Measurements from ENCODE around the gene SERPINB5. TPM values are rescaled to one million over a fixed set of nuclear protein-coding genes. Genes with fewer than 3 reads are reported as not detected.
A peak's percentile ranks its signal among the peaks of the same experiment; 100 is the strongest.

The SERPINB5 gene
- total RNA-seq, result under 1 TPM in 2 of 6 donors, not detected in 4; 0.61 to 0.98 TPM

DNA sequence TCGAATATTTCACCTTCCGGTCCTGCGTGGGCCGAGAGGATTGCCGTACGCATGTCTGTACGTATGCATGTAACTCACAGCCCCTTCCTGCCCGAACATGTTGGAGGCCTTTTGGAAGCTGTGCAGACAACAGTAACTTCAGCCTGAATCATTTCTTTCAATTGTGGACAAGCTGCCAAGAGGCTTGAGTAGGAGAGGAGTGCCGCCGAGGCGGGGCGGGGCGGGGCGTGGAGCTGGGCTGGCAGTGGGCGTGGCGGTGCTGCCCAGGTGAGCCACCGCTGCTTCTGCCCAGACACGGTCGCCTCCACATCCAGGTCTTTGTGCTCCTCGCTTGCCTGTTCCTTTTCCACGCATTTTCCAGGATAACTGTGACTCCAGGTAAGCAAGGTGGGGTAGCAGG is at the start of gene SERPINB5:
Gene SERPINB5 (plus strand): TSS at position 291 of the 400 bp plus-strand sequence. CDS start 7,471 bp downstream, outside the sequence.
- 85 to 92% methylated on average over 21 of the region's 21 CpGs for WGBS, 2 donors
- H3K4me3 ChIP-seq, result no peak within 1 kb of the TSS
- no peaks in the 10 kb centered on the region for H3K36me3 ChIP-seq
- H3K27ac ChIP-seq, result no peak within 1 kb of the TSS
- TF ChIP-seq POLR2AphosphoS5 (IDR thresholded peaks at IDR 0.05) (no peak), CTCF (IDR thresholded peaks at IDR 0.05) (no peak), EP300 (IDR thresholded peaks at IDR 0.05) (no peak), POLR2A (IDR thresholded peaks at IDR 0.05) (no peak)
- no peaks in the 10 kb centered on the region for H3K27me3 ChIP-seq
- H3K9me3 ChIP-seq, result no peaks in the 10 kb centered on the region
- ATAC-seq (ENCODE audit: low FRiP score in 2 of 2) (peak in 1 of 2 donors; percentile 21), DNase-seq (peak in 1 of 2 donors; percentile 85)
- H3K4me1 ChIP-seq, result no peaks in the 10 kb centered on the region

DNA sequence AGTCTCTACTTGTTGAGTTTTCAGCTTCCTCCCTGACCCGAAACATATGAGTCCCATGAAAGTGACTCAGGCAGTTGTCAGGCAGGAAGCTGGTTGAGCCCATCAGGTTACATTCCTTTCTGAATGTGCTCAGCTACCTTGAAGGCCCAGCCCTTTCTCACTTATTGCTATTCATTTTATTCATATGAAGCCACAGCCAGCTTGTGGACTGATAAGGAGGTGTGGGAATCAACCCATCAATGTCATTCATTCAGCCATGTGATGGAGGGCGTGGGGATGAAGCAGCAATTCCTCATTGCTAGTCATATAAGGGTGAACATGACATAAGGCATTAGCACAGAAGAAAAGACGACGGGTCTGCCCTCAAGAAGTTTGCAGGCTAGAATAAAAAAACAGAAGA is 49.2 kb upstream of the SERPINB5 start:
- no peak overlapping the region for H3K4me3 ChIP-seq
- H3K27ac ChIP-seq, result no peak overlapping the region
- no peak for ATAC-seq (ENCODE audit: low FRiP score in 2 of 2)
- no peak for DNase-seq
- no peak for TF ChIP-seq POLR2AphosphoS5 (IDR thresholded peaks at IDR 0.05)
- TF ChIP-seq POLR2A (IDR thresholded peaks at IDR 0.05), result no peak
- no peak for TF ChIP-seq CTCF (IDR thresholded peaks at IDR 0.05)
- TF ChIP-seq EP300 (IDR thresholded peaks at IDR 0.05), result no peak
- H3K36me3 ChIP-seq, result no peaks in the 10 kb centered on the region
- 76 to 85% methylated on average over 4 of the region's 4 CpGs for WGBS, 2 donors
- no peaks in the 10 kb centered on the region for H3K27me3 ChIP-seq
- H3K9me3 ChIP-seq, result no peaks in the 10 kb centered on the region
- peaks cover 0 to 5% (median 2%) of the 10 kb centered on the region in 4 donors for H3K4me1 ChIP-seq

DNA sequence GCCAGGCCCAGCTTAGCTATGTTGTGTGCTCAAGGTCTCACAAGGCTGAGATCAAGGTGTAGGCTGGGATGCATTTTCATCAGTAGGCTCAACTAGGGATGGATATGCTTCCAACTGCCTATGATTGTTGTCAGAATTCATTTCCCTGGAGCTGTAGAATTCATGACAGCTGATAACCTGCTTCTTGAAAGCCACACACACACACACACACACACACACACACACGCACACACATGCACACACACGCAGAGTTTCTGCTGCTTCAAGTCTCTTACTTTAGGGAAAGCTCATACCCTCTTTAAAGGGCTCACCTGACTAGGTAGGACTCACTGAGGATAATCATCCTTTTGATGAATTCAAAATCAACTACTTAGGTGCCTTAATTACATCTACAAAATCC is 46.2 kb upstream of the SERPINB5 start:
- Histone ChIP-seq H3K9me3 (no peaks in the 10 kb centered on the region), H3K27ac (no peak overlapping the region), H3K4me3 (no peak overlapping the region), H3K36me3 (no peaks in the 10 kb centered on the region), H3K4me1 (no peaks in the 10 kb centered on the region), H3K27me3 (no peaks in the 10 kb centered on the region)
- WGBS, 2 donors, result 61 to 79% methylated on average over 2 of the region's 2 CpGs
- DNase-seq (no peak), ATAC-seq (ENCODE audit: low FRiP score in 2 of 2) (no peak)
- no peak for TF ChIP-seq POLR2AphosphoS5 (IDR thresholded peaks at IDR 0.05)
- TF ChIP-seq POLR2A (IDR thresholded peaks at IDR 0.05), result no peak

DNA sequence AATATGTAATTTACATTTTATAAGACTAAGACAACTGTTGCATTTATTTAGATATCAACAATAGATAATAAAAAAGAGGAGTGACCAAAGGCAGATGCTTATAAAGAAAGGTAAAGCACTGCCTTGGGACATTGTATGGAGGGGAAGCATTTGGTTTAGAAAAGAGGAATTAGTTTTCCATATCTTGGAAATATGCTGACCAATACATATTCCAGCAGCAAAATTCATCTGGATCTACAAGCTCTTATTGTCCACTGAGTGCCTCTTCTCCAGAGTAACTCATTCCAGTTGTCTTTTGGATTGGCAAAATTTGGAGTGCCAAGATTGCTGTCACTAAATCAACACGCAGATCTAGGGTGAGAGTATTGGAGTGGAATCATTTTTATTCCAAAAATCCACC is 45.6 kb upstream of the SERPINB5 start:
- Histone ChIP-seq H3K4me3 (no peak overlapping the region), H3K4me1 (no peaks in the 10 kb centered on the region), H3K9me3 (no peaks in the 10 kb centered on the region), H3K27ac (no peak overlapping the region), H3K27me3 (no peaks in the 10 kb centered on the region), H3K36me3 (no peaks in the 10 kb centered on the region)
- DNase-seq (no peak), ATAC-seq (ENCODE audit: low FRiP score in 2 of 2) (no peak)
- WGBS, 2 donors, result 57 to 67% methylated on average over 1 of the region's 1 CpG
- TF ChIP-seq EP300 (IDR thresholded peaks at IDR 0.05) (no peak), POLR2A (IDR thresholded peaks at IDR 0.05) (no peak), POLR2AphosphoS5 (IDR thresholded peaks at IDR 0.05) (no peak), CTCF (IDR thresholded peaks at IDR 0.05) (no peak)

DNA sequence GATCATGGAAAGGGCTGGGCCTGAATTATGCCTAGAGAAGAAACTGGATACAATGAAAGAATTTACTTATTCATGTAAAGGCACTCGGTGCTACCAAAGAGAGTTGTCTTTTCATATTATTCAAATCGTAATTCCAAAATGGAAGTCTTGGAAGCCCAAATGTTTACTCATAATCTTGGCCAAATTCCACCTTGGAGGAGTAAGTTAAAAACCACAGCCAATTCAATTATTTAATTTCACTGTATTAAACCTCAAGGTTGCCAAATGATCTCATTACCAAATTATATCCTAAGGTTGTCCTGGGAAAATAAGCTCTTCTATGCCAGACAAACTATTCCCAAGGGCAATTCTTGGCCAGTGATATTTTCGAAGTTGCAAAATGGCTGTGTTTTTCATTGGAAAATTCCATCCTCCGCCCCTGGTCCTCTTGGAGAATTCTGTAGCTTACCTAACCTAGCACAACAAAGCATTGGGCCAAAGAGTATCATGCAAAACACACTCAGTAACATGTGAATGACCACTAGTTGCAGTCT is 43.4 kb upstream of the SERPINB5 start:
- no peak for DNase-seq
- H3K27ac ChIP-seq, result no peak overlapping the region

More for the DNA sequence above, 43.4 kb upstream of the SERPINB5 start:
- 50 to 58% methylated on average over 4 of the region's 4 CpGs for WGBS, 2 donors
- ATAC-seq (ENCODE audit: low FRiP score in 2 of 2), result peak in 1 of 2 donors; percentile 78
- H3K36me3 ChIP-seq, result no peaks in the 10 kb centered on the region
- no peaks in the 10 kb centered on the region for H3K4me1 ChIP-seq
- TF ChIP-seq CTCF (IDR thresholded peaks at IDR 0.05) (no peak), POLR2AphosphoS5 (IDR thresholded peaks at IDR 0.05) (no peak), POLR2A (IDR thresholded peaks at IDR 0.05) (no peak), EP300 (IDR thresholded peaks at IDR 0.05) (no peak)
- no peaks in the 10 kb centered on the region for H3K9me3 ChIP-seq
- H3K4me3 ChIP-seq, result no peak overlapping the region
- H3K27me3 ChIP-seq, result no peaks in the 10 kb centered on the region

Data from upper lobe of left lung (tissue), 6 donors.